ENCODE results near the gene MYO5C. TPM values are rescaled to one million over a fixed set of nuclear protein-coding genes. Genes with fewer than 3 reads are reported as not detected.

The MYO5C gene
- total RNA-seq, 1 donor from 2014 or later = 74.7 TPM

- Histone ChIP-seq H3K27me3 (ENCODE audit: low read depth) (no peaks in the 10 kb centered on the region), H3K9me3 (no peaks in the 10 kb centered on the region), H3K4me3 (no peak overlapping the region), H3K4me1 (no peaks in the 10 kb centered on the region), H3K27ac (no peak overlapping the region), H3K36me3 (peaks cover 38% of the 10 kb centered on the region)
- DNase-seq = no peak
- ATAC-seq = no peak
- no peak for TF ChIP-seq CTCF (IDR thresholded peaks at IDR 0.05)
- intact Hi-C loops (cut with DNase I) = no loop called here
Observed at GRCh38 chr15:52151353-52151752, 144.3 kb downstream of the MYO5C start.

- no peak for DNase-seq
- Histone ChIP-seq H3K4me3 (no peak overlapping the region), H3K27me3 (ENCODE audit: low read depth) (no peaks in the 10 kb centered on the region), H3K27ac (no peak overlapping the region), H3K9me3 (no peaks in the 10 kb centered on the region), H3K36me3 (peaks cover 41% of the 10 kb centered on the region), H3K4me1 (no peaks in the 10 kb centered on the region)
- no peak for ATAC-seq
- intact Hi-C loops (cut with DNase I) = no loop called here
- TF ChIP-seq CTCF (IDR thresholded peaks at IDR 0.05) = no peak
Observed at GRCh38 chr15:52150871-52151270, 144.7 kb downstream of the MYO5C start.

- no peak for TF ChIP-seq CTCF (IDR thresholded peaks at IDR 0.05)
- intact Hi-C loops (cut with DNase I) = no loop called here
- no peak overlapping the region for H3K4me3 ChIP-seq
- H3K36me3 ChIP-seq = peaks cover 41% of the 10 kb centered on the region
- H3K9me3 ChIP-seq = no peaks in the 10 kb centered on the region
- ATAC-seq = no peak
- no peaks in the 10 kb centered on the region for H3K4me1 ChIP-seq
- no peak overlapping the region for H3K27ac ChIP-seq
- H3K27me3 ChIP-seq (ENCODE audit: low read depth) = no peaks in the 10 kb centered on the region
- DNase-seq = no peak
Observed at GRCh38 chr15:52150043-52150825, 145.4 kb downstream of the MYO5C start.

GRCh38 chr15:52148403-52148802 lies 147.2 kb downstream of the MYO5C start:
- no peaks in the 10 kb centered on the region for H3K4me1 ChIP-seq
- no peaks in the 10 kb centered on the region for H3K27me3 ChIP-seq (ENCODE audit: low read depth)
- no peak for TF ChIP-seq CTCF (IDR thresholded peaks at IDR 0.05)
- H3K9me3 ChIP-seq = no peaks in the 10 kb centered on the region
- intact Hi-C loops (cut with DNase I) = no loop called here
- no peak overlapping the region for H3K4me3 ChIP-seq
- H3K27ac ChIP-seq = no peak overlapping the region
- ATAC-seq (no peak), DNase-seq (no peak)
- H3K36me3 ChIP-seq = peaks cover 44% of the 10 kb centered on the region

GRCh38 chr15:52146776-52147175 lies 148.8 kb downstream of the MYO5C start:
- no peaks in the 10 kb centered on the region for H3K9me3 ChIP-seq
- intact Hi-C loops (cut with DNase I) = no loop called here
- no peak overlapping the region for H3K27ac ChIP-seq
- no peak for DNase-seq
- no peaks in the 10 kb centered on the region for H3K4me1 ChIP-seq
- no peaks in the 10 kb centered on the region for H3K27me3 ChIP-seq (ENCODE audit: low read depth)
- TF ChIP-seq CTCF (IDR thresholded peaks at IDR 0.05) = no peak
- ATAC-seq = no peak
- H3K36me3 ChIP-seq = peaks cover 38% of the 10 kb centered on the region
- no peak overlapping the region for H3K4me3 ChIP-seq

Data from lower lobe of right lung (tissue), 2 donors.